Astrocyte of the spinal cord (primary cell): ENCODE data around the gene PDLIM4.

ENCODE experiments used
- DNase-seq: peaks from one replicate; pipeline ENCODE4 v3.0.0; 2011; ENCODE audit warnings: low read depth, low spot score
- H3K4me3 ChIP-seq: 2 replicates; pipeline ENCODE4 v1.5.1; 2011; ENCODE audit warnings: low read depth, mild to moderate bottlenecking, low read length, moderate library complexity
- in situ Hi-C: cut with HindIII; loops from 2 replicates; pipeline ENCODE4 v1.10.0; 2017; ENCODE audit warnings: low sequenced_read_pairs
- TF ChIP-seq, protein P1 (sequence below): IDR thresholded peaks from 2 replicates; pipeline ENCODE4 v1.5.1; 2012; ENCODE audit warnings: low read depth, mild to moderate bottlenecking, low read length, inconsistent platforms

PDLIM4 gene

DNA sequence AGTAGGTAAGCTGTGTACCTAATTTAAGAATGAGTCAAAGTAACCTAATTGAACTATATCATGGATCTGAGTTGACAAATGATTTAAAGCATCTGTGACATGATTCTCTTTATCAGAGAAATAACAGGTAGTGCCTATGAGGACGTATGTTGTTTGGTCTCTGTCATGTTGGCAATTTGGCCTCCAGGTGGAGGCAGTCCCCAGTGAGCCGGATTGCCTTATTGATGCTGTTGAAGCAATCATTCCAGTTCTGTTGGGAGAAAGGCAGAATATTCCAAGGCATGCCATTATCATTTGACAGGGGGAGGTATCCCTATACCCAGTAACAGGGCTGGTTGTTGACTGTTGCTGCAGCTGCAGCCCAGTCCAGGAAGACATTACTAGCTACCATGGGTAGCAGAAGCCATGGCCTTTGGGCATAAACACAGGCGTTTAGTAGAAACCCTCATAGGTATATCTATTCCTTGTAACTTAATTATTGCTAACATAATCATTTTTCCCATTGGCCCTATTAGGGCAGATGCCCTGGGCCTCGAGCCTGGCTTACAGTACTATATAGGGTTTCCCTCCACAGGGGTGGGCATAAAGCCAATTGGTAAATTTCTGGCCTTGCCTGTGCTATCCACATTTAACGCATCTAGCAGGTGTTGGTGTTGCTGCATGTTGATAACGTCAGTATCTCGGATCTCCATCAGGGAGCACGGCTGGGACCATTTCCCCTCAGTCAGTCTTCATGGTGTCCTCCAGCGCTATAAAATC is 24.5 kb downstream of the PDLIM4 start:
- in situ Hi-C loops, result no loop called here
- DNase-seq, result no peak
- no peak overlapping the region for H3K4me3 ChIP-seq
- TF ChIP-seq, protein P1, sequence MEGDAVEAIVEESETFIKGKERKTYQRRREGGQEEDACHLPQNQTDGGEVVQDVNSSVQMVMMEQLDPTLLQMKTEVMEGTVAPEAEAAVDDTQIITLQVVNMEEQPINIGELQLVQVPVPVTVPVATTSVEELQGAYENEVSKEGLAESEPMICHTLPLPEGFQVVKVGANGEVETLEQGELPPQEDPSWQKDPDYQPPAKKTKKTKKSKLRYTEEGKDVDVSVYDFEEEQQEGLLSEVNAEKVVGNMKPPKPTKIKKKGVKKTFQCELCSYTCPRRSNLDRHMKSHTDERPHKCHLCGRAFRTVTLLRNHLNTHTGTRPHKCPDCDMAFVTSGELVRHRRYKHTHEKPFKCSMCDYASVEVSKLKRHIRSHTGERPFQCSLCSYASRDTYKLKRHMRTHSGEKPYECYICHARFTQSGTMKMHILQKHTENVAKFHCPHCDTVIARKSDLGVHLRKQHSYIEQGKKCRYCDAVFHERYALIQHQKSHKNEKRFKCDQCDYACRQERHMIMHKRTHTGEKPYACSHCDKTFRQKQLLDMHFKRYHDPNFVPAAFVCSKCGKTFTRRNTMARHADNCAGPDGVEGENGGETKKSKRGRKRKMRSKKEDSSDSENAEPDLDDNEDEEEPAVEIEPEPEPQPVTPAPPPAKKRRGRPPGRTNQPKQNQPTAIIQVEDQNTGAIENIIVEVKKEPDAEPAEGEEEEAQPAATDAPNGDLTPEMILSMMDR, result no peak

DNA sequence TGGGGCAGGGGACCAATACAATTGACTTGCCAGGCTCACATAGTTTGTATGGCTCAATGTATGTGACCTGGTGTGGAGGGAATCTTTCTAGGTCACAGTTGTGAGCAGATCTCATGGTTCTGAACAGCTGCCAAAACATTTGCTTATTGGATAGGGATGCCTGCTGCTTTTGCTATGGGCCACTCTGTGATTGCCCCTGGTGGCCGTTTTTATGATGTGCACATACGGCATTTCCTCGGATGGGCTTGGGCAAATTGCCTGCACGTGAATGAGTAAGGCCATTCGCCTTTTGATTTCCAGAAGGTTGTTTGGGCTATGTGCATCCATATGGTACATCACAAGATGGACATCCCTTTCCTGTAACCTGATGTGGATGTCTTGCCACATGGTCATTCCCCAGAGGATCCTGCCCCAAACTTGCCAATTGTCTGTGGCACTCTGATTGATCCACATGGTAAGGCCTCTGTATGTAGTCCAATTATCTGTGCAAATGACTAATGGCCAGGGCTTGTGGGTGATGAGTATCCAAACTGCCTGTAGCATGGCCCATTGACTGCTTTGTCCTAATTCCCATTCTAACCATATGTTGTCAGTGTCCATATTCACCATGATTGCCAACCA is 26.0 kb downstream of the PDLIM4 start:
- no peak overlapping the region for H3K4me3 ChIP-seq
- TF ChIP-seq, protein P1, result peak; percentile 61
- peak; percentile 67 for DNase-seq
- in situ Hi-C loops, result no loop called here

DNA sequence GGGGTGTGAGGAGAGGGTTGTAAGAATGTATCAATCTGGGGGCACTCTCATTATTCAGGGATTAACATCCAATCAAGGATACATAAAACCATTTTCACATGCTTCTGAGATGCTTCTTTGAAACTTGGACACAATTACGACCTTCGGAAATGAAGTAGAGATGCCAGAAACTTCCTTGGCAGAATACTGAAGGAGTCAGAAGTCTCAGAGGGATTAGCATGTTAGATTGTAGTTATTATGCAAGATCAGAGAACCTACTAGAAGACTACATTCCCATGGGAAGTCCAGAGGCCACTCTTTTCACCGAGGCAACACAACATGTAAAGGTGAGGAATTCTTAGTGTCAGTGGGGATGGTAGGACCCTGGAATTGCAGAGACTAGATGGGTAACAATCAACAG is 31.6 kb downstream of the PDLIM4 start:
- in situ Hi-C loops, result no loop called here
- no peak overlapping the region for H3K4me3 ChIP-seq
- no peak for DNase-seq
- TF ChIP-seq, protein P1, result no peak

DNA sequence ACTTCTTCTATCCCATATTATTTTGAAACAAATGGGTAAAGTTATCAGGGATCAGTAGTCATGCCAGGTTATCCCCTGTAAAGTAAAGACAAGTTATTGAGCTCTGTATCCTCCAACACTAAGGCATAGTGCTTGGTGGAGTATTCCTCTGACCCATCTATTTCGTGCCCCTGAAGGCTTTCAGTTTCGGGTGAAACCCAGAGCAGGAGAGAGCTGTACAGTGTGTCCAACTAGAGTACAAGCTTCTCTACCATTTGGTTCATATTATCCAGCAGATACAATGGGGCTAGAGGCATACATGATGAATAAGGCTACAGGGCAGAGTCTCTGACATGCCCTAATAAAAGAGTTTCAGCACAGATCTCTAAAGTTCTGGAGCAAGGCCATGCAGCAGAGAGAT is 33.5 kb downstream of the PDLIM4 start:
- H3K4me3 ChIP-seq, result no peak overlapping the region
- in situ Hi-C loops, result no loop called here
- no peak for DNase-seq

DNA sequence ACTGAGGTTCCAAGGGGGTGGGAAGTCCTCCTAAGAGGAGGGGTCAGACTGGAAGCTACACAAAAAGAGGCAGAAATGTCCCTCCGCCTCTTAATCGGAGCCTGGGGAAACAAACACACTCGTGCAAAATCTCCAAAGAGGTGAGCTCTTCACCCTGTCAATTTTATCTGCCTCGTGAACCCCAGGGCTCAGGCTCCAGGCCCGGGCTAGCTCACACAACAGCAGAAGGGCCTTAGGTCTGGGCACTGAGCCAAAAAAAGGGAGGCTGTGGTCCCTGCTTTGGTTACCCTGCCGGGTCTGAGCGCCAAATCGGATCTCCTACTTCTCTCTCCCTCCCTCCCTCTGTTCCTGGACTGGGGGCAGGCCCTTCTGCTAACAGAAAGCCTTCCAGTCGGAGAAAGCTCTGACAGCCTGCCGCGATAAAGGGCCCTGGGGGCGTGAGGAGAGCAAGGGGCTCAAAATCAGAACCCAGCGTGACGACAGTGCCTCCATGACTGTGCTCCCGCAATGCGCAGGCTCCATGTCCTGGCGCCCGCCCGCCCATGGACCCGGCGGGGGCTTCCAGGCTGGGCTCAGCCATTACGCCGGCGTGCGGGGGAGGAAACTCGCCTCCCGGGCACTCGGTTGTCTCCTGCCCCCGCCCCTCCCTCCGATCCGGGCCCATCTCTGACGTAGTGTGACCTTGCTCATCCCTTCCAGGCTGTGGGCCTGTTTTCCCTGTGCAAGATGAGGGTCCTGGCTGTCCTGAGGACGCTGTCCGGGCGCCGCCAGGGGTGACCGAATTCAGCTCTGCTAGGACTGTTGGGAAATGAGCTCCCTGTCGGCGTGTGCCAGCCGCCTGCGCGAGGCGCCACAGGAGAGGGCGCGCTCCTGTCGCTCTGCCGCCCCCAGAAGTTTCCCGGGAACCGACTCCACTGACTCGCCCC is 35.8 kb downstream of the PDLIM4 start:
- DNase-seq, result peak; percentile 90
- peak overlapping the region; percentile 69 for H3K4me3 ChIP-seq
- TF ChIP-seq, protein P1, result peak; percentile 25
- in situ Hi-C loops, result no loop called here

More for the DNA sequence above, 33.5 kb downstream of the PDLIM4 start:
- TF ChIP-seq, protein P1, result no peak

DNA sequence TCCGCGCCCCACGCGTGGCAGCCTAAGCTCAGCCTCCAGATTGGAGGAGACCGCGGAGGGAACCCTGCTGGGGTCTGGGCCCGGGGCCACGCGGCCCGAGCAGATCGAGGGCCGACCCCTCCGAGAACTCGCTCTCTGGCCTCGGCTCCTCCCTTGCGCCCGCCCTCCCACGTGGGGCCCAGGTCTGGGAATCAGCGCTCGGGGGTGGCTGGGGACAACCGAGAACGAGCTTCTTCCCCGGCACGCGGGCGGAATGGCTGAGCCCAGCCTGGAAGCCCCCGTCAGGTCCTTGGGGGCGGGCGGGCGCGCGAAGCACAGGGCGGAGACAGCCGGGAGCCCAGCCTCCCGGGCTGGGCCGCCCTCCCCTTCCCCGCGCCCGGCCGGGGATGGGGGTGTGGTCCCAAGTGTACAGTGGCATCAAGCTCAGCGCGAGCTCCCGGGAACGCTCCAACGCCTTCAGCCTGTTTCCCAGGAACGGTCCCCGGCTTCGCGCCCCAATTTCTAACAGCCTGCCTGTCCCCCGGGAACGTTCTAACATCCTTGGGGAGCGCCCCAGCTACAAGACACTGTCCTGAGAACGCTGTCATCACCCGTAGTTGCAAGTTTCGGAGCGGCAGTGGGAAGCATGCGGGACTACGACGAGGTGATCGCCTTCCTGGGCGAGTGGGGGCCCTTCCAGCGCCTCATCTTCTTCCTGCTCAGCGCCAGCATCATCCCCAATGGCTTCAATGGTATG is 36.7 kb downstream of the PDLIM4 start, which contains the start of gene SLC22A4:
Gene SLC22A4, plus strand, starts transcription at position 403 of the 736 bp plus-strand sequence. Its CDS starts 223 bp downstream, at position 626.
- peak within 1 kb of the TSS; percentile 69 for H3K4me3 ChIP-seq
- TF ChIP-seq, protein P1, result no peak
- in situ Hi-C loops, result no loop called here

More for the DNA sequence above, 36.7 kb downstream of the PDLIM4 start, which contains the start of gene SLC22A4:
- DNase-seq, result peak; percentile 96
